GM23248 (cell line): ENCODE data around the gene NOTUM. TPM values are rescaled to one million over a fixed set of nuclear protein-coding genes. Genes with fewer than 3 reads are reported as not detected.

Source experiments
- DNase-seq: peaks from one replicate; pipeline ENCODE4 v3.0.0-alpha.2; 2015
- H2AFZ ChIP-seq: fragments of 200-600 bp; sonication (generic); 2 replicates; pipeline ENCODE4 v1.6.1; 2016; ENCODE audit warnings: antibody characterized with exemption
- H3F3A ChIP-seq: fragments of 200-600 bp; sonication (generic); 2 replicates; pipeline ENCODE4 v1.6.1; 2016; ENCODE audit warnings: mild to moderate bottlenecking, antibody characterized with exemption, mixed run types; ENCODE audit not compliant: insufficient read depth
- H3K27ac ChIP-seq: fragments of 200-600 bp; sonication (generic); 2 replicates; pipeline ENCODE4 v1.5.1; 2016; ENCODE audit warnings: mild to moderate bottlenecking
- H3K27me3 ChIP-seq: fragments of 200-600 bp; sonication (generic); replicated peaks from 2 replicates; pipeline ENCODE4 v1.6.1; 2016; ENCODE audit warnings: mild to moderate bottlenecking; ENCODE audit not compliant: insufficient read depth
- H3K36me3 ChIP-seq: fragments of 200-600 bp; sonication (generic); 2 replicates; pipeline ENCODE4 v1.6.1; 2016; ENCODE audit warnings: low read depth, mild to moderate bottlenecking
- H3K4me1 ChIP-seq: fragments of 200-600 bp; sonication (generic); 2 replicates; pipeline ENCODE4 v1.6.1; 2016; ENCODE audit warnings: mild to moderate bottlenecking; ENCODE audit not compliant: insufficient read depth
- H3K4me2 ChIP-seq: fragments of 200-600 bp; sonication (generic); one replicate; pipeline ENCODE4 v1.6.1; 2016; ENCODE audit warnings: mild to moderate bottlenecking; ENCODE audit not compliant: unreplicated experiment
- H3K4me3 ChIP-seq: fragments of 200-600 bp; sonication (generic); 2 replicates; pipeline ENCODE4 v1.5.1; 2016; ENCODE audit warnings: mild to moderate bottlenecking
- H3K79me2 ChIP-seq: fragments of 200-600 bp; sonication (generic); 2 replicates; pipeline ENCODE4 v1.6.1; 2016; ENCODE audit warnings: mild to moderate bottlenecking; ENCODE audit not compliant: insufficient read depth
- H3K9ac ChIP-seq: fragments of 200-600 bp; sonication (generic); 2 replicates; pipeline ENCODE4 v1.6.1; 2016; ENCODE audit warnings: mild to moderate bottlenecking
- H3K9me2 ChIP-seq: fragments of 200-600 bp; sonication (generic); 2 replicates; pipeline ENCODE4 v1.6.1; 2016; ENCODE audit warnings: mixed run types, mild to moderate bottlenecking, moderate library complexity; ENCODE audit not compliant: insufficient read depth
- H3K9me3 ChIP-seq: fragments of 200-600 bp; sonication (generic); one replicate; pipeline ENCODE4 v1.6.1; 2017; ENCODE audit warnings: low read depth
- H4K20me1 ChIP-seq: fragments of 200-600 bp; sonication (generic); 2 replicates; pipeline ENCODE4 v1.6.0; 2016; ENCODE audit not compliant: insufficient read depth
- EZH2 ChIP-seq: fragments of 200-600 bp; sonication (generic); IDR thresholded peaks from 2 replicates; pipeline ENCODE4 v1.6.1; 2018; ENCODE audit warnings: antibody characterized with exemption, mild to moderate bottlenecking; ENCODE audit not compliant: insufficient read depth, poor library complexity, severe bottlenecking
- EZH2phosphoT487 ChIP-seq: fragments of 200-600 bp; sonication (generic); IDR thresholded peaks from 2 replicates; pipeline ENCODE4 v1.6.1; 2018; ENCODE audit warnings: antibody characterized with exemption, moderate library complexity, mild to moderate bottlenecking, low read depth; ENCODE audit not compliant: insufficient read depth
- WGBS, 2 experiments: methylation state at CpG; one replicate each; pipeline ENCODE4 v1.1.6; 2015 to 2017; ENCODE audit warnings: low lambda C conversion rate in 2 of 2, low coverage in 1 of 2; ENCODE audit errors: missing lambda C conversion rate in 2 of 2; 5-methylcytosine and 5-hydroxymethylcytosine counted together
- in situ Hi-C: fragments of 300-500 bp; cut with MboI; formaldehyde crosslinking; loops from 2 replicates; pipeline ENCODE4 v1.15.0; 2020
- polyA plus RNA-seq: library from polyadenylated mRNA; unstranded; fragments of >200 nt; fragmentation: Nextera tagmentation; extraction: Ambion mirVana; gene quantifications from 2 replicates; pipeline ENCODE4 v1.2.1, GENCODE V29; 2016
- total RNA-seq: library from RNA; depleted of rRNA; stranded (reverse); fragments of >200 nt; shearing (Covaris generic); gene quantifications from 2 replicates; pipeline ENCODE4 v1.2.3, GENCODE V29; 2014

Gene NOTUM
- total and polyA plus RNA-seq, 2 experiments from 2014 or later = not detected

DNA sequence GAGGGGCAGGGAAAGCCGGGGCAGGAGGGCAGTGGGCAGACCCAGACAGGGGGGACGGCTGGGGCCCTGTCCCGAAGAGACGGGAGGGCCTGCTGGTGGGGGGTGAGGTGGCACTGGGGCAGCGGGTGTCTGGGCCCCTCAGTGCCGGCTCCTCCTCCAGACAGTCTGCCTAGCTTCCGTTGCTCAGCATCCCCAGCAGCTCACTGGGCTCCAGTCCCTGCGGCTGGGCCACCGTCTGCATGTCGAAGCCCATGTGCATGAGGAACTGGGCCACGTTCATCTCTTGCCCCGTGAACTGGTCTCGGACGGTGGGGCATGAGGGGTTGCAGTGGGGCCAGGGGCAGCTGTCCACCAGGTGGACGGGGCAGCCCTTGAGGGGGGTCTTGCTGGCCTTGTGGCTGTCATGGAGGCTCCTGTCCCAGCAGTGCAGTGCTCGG is 8.2 kb downstream of the NOTUM start:
- WGBS, 2 experiments = 64 to 69% methylated on average over 13 to 16 of the region's 16 CpGs

DNA sequence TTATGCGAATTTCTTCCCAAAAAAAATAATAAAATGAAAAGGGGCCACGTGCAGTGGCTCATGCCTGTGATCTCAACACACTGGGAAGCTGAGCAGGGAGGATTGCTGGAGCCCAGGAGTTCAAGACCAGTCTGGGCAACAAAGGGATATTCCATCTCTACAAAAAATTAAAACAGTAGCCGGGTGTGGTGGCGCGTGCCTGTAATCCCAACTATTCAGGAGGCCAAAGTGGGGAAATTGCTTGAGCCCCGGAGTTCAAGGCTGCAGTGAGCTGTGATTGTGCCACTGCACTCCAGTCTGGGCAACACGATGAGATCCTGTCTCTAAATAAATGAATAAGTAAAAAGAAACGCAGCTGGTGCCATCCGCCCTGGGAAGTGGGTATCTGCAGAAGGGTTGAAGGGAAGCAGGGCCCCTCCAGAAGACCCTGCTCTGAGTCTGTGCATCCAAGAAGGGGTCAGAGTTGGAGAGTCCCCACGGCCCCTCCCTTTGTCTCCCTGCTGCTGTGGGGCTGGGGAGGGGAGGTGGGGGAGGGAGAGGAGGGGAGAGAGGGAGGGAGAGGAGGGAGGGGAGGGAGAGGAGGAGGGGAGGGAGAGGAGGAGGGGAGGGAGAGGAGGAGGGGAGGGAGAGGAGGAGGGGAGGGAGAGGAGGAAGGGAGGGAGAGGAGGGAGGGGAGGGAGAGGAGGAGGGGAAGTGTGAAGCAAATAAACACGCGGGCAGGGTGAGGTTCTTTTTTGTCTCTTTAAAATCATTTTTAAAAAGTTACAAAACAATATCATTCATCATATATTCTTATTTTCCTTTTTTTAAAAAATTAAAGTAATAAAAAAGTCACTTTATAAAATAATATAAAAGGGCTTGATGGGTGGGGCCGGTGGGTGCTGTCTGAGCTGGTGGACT is 9.0 kb downstream of the NOTUM start:
- no peaks in the 10 kb centered on the region for H3K9me2 ChIP-seq
- H4K20me1 ChIP-seq = no peaks in the 10 kb centered on the region
- no peak overlapping the region for H3K27ac ChIP-seq
- TF ChIP-seq EZH2 (no peak), EZH2phosphoT487 (no peak)
- H3K4me1 ChIP-seq = no peaks in the 10 kb centered on the region
- no peak overlapping the region for H2AFZ ChIP-seq
- H3K9ac ChIP-seq = no peak overlapping the region
- 28 to 36% methylated on average over 11 to 13 of the region's 13 CpGs for WGBS, 2 experiments
- in situ Hi-C loops = no loop called here
- H3K4me2 ChIP-seq = no peak overlapping the region
- H3K36me3 ChIP-seq = no peaks in the 10 kb centered on the region
- no peaks in the 10 kb centered on the region for H3K9me3 ChIP-seq
- no peaks in the 10 kb centered on the region for H3K27me3 ChIP-seq
- no peak overlapping the region for H3K4me3 ChIP-seq
- no peaks in the 10 kb centered on the region for H3F3A ChIP-seq
- no peak for DNase-seq
- no peaks in the 10 kb centered on the region for H3K79me2 ChIP-seq

More for the DNA sequence above, 8.2 kb downstream of the NOTUM start:
- H3K27ac ChIP-seq = no peak overlapping the region
- no peaks in the 10 kb centered on the region for H3K27me3 ChIP-seq
- no peaks in the 10 kb centered on the region for H4K20me1 ChIP-seq
- H3K9ac ChIP-seq = no peak overlapping the region
- H3K79me2 ChIP-seq = no peaks in the 10 kb centered on the region
- H2AFZ ChIP-seq = no peak overlapping the region
- H3K9me3 ChIP-seq = no peaks in the 10 kb centered on the region
- no peak for TF ChIP-seq EZH2
- H3F3A ChIP-seq = no peaks in the 10 kb centered on the region
- H3K9me2 ChIP-seq = no peaks in the 10 kb centered on the region
- DNase-seq = no peak
- no peak overlapping the region for H3K4me2 ChIP-seq
- no peaks in the 10 kb centered on the region for H3K36me3 ChIP-seq
- H3K4me1 ChIP-seq = no peaks in the 10 kb centered on the region
- in situ Hi-C loops = no loop called here
- H3K4me3 ChIP-seq = no peak overlapping the region

DNA sequence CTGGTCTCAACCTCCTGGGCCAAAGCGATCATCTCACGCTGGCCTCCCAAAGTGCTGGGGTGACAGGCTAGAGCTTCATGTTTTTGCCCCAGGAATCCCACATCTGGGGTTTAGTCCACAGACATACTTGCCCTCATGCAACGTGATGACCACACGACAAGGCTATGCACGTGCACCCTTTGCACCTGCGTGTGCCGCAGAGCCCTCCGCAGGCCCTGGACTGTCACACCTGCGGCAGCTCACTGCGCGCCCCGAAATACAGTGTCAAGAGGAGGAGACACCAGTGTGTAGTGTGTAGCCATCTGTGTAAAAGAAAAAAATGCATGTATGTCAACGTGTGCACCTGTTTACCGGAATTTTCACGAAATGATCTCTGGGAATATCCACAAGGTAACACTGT is 10.5 kb downstream of the NOTUM start:
- H3K4me3 ChIP-seq = no peak overlapping the region
- in situ Hi-C loops = no loop called here

GRCh38 chr17:81948635-81949378 is 12.2 kb downstream of the NOTUM start:
- WGBS, 2 experiments = 70 to 71% methylated on average over 16 to 17 of the region's 17 CpGs
- Histone ChIP-seq H3F3A (no peaks in the 10 kb centered on the region), H3K27ac (no peak overlapping the region), H2AFZ (no peak overlapping the region), H3K9me2 (no peaks in the 10 kb centered on the region), H4K20me1 (no peaks in the 10 kb centered on the region), H3K4me2 (no peak overlapping the region), H3K4me3 (no peak overlapping the region), H3K36me3 (no peaks in the 10 kb centered on the region), H3K4me1 (no peaks in the 10 kb centered on the region), H3K27me3 (no peaks in the 10 kb centered on the region), H3K9me3 (no peaks in the 10 kb centered on the region), H3K9ac (no peak overlapping the region), H3K79me2 (no peaks in the 10 kb centered on the region)
- TF ChIP-seq EZH2phosphoT487 = no peak
- no peak for TF ChIP-seq EZH2
- in situ Hi-C loops = no loop called here
- DNase-seq = no peak

More for the DNA sequence above, 10.5 kb downstream of the NOTUM start:
- H3F3A ChIP-seq = no peaks in the 10 kb centered on the region
- DNase-seq = no peak
- no peak overlapping the region for H3K4me2 ChIP-seq
- H3K27ac ChIP-seq = no peak overlapping the region
- no peaks in the 10 kb centered on the region for H3K79me2 ChIP-seq
- no peaks in the 10 kb centered on the region for H3K9me3 ChIP-seq
- H3K36me3 ChIP-seq = no peaks in the 10 kb centered on the region
- no peak overlapping the region for H2AFZ ChIP-seq
- no peaks in the 10 kb centered on the region for H4K20me1 ChIP-seq
- H3K9me2 ChIP-seq = no peaks in the 10 kb centered on the region
- H3K4me1 ChIP-seq = no peaks in the 10 kb centered on the region
- WGBS, 2 experiments = 84 to 87% methylated on average over 15 of the region's 15 CpGs
- TF ChIP-seq EZH2phosphoT487 = no peak
- TF ChIP-seq EZH2 = no peak
- H3K9ac ChIP-seq = no peak overlapping the region
- no peaks in the 10 kb centered on the region for H3K27me3 ChIP-seq
